HG03442 (cell line): ENCODE measurements around the gene SLC22A12.

Experiments used
- ATAC-seq: cut with Tn5 transposase; IDR thresholded peaks from one replicate; pipeline ENCODE4 v1.9.1; 2021; ENCODE audit warnings: mild to moderate bottlenecking, moderate library complexity; ENCODE audit not compliant: unreplicated experiment

Gene SLC22A12

DNA sequence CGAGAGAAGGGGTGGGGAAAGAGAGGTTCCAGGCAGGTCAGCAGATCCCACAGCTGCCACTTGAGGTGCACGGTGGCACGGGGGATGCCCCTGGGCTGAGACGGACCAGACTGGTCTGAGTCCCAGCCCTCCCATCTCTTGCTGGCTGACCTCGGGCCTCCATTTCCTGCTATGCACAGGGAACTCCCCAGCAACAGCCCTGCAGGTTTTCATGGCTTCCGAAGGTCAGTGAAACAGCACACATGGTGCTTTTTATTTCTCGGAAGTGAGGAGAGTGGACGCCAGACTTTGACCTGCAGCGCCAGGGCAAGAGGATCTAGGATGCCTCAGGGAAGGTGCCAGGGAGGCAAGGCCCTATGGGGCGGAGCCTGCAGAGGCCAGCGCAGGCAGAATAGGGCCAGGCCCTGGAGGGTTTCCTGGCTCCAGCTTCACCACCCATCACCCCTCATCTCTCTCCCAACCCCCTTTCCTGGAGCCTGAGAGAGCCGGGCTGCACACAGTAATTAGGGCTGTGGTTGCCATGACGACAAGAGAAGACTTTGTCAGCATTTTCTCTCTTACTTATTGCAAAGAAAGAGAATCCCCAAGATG is 29.5 kb downstream of the SLC22A12 start:
- no peak for ATAC-seq

DNA sequence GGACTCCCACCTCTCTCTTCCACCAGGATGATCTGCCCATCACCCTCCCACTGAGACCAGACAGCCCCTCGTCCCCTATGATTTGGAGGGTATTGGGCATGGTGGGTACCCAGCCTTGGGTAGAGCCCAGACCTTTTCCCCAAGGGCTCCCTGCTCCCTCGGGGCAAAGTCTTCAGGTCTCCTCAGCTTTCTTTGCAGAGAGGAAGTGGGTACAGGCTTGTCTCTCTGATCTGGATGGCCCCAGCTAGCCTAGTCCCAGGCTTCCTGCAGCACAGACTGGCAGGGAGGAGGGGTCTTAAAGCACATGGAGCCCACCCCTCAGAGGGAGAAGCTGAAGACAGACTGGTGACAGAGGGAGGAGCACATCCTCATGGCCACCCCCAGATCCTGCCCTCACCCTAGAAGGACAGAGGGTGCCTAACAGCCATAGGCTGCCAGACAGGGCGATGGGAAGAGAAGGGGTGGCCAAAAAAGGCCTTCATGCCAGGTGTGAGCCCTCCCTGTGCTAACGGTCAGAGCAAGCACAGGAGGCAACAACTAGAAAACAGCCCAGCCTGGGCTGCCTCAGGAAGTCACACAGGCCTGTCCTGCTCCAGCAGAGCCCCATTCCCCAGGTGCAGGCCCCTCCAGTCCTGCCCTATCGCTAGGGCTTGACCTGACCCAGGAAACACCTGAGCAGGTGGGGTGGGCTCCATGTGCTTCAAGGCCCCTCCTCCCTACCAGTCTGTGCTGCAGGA is 30.4 kb downstream of the SLC22A12 start:
- no peak for ATAC-seq

GRCh38 chr11:64622681-64623080 is 31.7 kb downstream of the SLC22A12 start:
- no peak for ATAC-seq

GRCh38 chr11:64624883-64625481 is 34.0 kb downstream of the SLC22A12 start:
- no peak for ATAC-seq

DNA sequence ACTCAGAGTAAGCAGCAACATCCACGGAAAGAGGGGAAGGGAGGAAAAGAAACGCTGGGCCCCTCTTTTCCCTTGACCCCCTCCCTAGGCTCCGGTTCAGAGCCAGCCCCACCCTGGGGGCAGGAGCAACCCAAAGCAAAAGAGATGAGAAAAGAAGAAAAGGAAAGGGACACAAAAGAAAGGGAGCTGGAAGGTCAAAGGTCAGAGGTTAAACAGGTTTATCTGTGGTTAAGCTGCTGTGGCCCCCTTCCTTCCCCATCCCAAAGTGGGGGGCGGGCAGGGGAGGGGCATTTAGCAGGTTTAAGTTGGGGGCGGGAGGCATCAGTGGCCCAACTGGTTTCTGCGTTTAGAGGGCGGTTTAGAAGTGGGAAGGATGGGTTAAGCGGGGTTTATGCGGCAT is 35.6 kb downstream of the SLC22A12 start:
- ATAC-seq: no peak

DNA sequence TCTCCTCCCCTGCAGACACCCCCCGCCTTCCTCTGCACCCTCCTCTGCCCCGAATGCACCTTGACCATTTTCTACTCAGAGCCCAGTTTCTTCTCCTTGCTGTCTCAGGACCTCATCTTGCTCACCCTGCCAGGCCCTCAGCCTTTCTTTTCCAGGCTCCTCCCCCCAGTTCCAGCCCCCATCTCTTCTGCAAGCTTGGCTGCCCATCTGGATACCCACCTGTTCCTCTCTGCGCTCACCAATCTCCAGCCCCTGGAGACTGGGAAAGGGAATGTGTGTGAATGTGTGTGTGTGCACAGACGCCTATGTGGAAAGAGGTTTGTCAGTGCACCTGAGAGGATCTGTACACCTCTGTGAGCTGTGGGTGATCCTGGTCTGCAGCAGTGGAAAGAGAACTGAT is 36.4 kb downstream of the SLC22A12 start:
- ATAC-seq: no peak

DNA sequence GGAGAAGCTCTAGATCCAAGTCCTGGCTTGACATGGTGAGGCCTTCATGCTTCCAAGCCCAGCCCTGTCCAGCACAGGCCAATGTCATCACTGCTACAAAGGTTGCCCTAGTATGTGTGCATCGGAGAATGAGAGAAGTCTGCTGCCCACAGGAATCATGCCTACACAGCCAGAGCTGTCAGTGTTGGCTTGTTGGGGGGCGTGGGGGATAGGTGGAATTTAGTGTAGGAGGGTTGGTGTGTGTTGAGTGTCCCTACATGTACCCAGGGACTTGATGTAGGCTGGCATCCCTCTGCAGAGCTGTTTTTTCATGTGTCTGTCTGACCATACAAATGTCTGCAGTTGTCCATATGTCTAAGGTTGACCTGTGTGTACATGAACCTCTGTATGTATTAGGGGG is 37.6 kb downstream of the SLC22A12 start:
- ATAC-seq: no peak

- no peak for ATAC-seq
These were observed 38.1 kb downstream of the SLC22A12 start for GRCh38 chr11:64629103-64629502.

DNA sequence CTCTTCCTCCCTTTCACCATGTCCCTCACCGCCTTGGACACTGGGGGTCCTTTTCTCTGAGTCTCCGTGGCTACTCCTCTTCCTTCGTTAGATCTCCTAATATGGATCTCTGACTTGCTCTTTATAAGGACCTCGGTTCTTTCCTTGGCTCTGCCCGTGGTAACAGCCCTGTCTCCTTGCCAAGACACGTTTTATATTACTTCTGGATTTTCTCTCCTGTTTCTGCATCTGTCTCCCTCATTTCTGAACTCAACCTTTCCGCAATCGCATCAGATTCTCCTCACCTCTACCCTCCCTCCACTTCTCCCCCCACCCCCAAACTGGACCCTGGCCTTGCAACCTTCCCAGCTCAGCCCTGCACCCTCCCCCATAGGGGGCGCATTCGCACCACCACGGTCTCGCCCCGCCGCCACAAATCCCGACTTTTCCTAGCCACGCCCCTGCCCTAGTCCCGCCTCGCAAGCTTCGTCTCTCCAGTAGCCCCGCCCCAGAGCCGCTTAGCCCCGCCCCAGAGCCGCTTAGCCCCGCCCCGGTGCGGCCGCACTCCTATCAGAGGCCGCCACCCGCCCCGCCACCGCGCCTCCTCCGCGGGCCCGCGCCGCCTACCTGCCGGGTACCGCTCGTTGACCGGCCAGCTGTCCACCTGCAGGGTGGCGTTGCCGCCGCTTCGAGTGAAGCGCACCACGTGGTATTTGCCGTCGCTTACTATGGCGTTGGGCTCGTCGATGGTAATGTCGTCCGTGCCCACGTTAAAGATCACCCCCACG is 39.0 kb downstream of the SLC22A12 start:
- no peak for ATAC-seq

GRCh38 chr11:64631675-64632074 is 40.7 kb downstream of the SLC22A12 start:
- no peak for ATAC-seq

DNA sequence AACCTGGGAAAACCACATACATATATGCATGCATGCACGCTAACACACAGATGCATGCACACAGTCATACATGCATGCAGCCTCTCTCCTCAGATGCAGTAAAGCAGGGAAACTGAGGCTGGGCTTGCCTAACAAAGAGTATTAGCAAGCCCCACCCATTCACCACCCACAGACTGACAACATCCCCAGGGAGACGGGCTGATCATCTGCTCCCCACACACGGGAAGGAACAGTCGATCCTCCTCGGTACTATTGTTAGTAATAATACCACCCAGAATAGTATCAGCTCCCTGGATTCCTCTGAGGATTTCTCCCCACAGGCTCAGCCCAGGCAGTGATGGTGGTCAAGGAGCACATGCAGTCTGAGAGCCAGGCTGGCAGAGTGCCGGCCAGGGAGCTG is 41.2 kb downstream of the SLC22A12 start:
- no peak for ATAC-seq

DNA sequence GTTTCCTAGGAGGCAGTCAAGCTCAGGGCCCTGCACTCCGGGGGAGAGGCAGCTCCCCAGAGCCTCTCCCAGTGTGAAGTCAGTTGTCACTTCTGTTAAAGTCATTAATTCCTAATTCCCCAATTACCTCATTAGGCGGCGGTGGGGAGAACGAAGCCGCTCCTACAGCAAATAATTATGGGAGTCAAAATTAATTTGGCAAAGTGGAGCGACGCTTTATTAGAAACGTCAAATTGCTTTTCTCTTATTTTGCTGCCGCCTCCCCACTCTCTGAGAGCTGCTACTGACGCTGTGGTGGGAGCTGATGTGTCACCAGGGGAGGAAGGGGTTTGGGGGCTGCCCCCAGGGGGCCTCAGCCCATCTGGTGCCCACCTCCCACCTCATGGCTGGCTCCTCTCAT is 41.6 kb downstream of the SLC22A12 start:
- ATAC-seq: no peak

DNA sequence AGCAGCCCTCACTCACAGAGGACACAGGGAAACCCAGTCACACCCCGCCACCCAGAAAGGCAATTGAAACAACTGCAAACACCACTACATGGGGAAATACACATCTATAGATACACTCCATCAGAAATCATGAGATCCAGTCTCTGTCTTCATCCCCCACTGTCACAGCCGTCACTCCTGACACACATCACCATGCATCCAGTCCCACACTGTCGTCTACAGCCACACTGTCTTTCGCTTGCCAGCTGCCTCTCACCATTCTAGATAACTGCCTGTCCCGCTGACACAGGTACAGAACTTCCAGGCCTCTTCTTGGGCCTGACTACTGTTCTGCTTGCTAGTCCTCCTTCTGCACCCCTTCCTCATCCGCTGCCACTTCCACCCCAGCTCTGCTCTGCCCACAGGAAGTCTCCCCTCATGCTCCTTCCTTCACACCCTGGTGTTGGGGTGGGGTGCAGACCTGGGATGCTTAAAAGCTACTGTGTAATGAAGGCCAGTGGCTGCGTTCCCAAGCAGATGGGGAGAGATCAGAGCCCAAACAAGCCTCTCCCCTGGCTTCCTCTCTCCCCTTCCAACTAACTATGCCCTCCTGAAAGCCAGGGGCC is 42.6 kb downstream of the SLC22A12 start:
- no peak for ATAC-seq

DNA sequence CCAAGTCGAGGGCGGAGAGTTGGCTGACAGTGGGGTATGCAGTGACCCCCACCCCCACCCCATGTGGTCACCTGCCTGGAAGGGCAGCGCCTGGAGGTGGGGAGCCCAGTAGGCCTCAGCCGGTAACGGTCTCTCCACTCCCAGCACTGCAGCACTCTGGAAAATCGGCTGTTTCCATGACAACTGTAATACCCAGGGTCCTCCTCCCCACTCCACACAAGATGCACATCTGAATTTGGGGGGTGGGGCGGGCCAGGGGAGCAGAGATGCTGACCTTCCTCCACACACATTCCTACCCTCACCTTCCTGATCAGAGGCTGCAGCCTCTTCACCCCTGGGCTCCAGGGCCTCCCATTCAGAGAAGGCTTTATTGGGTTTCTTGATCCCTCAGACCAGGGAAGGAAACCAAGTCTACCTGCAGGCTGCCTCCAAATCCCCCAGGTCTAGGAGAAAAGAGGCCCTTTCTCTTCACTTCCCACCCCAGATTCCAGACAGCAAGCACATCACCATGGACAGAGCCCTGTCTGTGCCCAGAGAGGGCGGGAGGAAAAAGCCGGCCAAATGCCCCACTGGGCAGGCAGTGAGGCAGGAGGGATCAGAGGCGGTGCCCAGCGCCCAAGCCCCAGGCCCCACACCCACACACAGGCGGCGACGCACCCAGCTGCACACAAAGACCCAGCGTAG is 46.5 kb downstream of the SLC22A12 start:
- ATAC-seq: no peak

- no peak for ATAC-seq
These were observed 47.1 kb downstream of the SLC22A12 start for GRCh38 chr11:64638018-64638665.

DNA sequence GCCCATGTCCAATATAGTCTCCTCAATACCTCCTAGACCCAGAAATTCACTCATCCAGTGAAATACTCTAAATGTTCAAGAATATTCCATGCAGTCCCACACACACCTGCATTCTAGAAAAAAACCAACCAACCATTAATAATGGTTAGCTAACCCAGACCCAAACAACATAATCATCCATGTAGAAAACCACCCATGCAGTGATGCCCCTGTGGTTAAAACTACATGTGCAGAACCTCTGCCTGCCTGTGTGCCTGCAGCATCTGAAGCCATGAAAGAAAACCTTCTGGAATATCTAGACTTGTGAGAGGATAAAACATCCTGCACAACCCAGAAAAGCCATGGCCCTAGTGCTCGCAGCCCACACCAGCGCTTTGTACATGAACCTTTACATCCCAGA is 47.8 kb downstream of the SLC22A12 start:
- no peak for ATAC-seq

DNA sequence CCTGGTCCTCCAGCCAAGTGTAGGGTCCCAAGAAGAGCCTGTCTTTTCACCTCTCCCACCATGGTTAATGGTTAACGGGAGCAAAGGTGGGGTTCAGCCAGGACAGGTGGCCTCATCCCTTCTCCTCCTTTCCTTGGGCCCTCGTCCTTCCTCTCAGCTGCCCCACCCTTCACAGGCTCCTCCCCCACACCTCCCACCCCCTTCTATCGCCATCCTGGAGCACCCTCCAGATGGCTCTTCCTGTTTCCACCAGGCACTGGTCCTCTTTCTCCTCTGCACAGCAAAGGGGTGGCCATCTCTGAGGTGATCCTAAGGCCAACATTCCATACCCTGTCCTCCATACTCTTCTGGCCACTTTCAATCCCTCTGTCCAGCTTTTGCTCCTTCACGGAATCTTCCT is 48.9 kb downstream of the SLC22A12 start:
- no peak for ATAC-seq

DNA sequence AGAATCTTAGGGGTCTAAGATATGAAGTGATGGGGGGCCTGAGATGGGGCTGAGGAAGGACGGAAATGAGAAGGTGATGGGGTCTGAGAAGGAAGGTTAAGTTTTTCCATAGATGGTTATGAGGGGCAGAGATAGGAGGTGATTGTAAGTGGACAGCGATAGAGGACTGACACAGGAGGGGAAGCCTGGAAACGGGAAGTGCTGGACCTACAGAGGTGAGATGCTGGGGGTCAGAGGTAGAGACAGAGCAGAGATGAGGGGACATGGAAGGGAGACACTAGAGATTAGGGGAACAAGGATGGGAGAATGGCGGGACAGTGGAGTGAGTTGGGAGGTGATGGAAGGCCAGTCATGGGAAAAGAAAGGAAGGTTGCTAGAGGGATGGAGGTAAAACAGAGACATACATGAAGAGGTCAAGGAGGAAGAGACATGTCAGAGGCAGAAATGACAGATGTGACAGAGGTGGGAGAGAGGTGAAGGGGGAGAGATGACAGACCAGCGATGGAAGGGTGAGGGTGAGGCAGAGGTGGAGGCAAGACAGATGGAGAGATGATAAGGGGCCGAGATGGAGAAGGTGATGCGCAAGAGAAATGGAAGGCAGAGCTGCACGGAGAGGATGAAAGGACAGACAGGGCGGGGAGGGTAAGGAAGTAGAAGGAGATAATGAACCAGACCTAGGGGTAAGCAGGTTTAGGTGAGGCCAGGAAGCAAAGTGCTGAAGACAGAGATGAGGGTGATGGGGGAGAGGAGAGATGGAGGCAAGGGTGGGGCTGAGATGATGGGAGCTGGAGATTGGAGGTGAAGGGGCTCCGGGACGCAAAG is 50.8 kb downstream of the SLC22A12 start:
- ATAC-seq: no peak

- ATAC-seq: no peak
These were observed 51.4 kb downstream of the SLC22A12 start for GRCh38 chr11:64642418-64642735.

- ATAC-seq: no peak
These were observed 51.8 kb downstream of the SLC22A12 start for GRCh38 chr11:64642871-64643255.
